Activated CD4-positive, CD25-positive, alpha-beta regulatory T cell treated with anti-CD3 and anti-CD28 coated beads, Interleukin-2, amount 50 U/mL, for 24 hours (primary cell): ENCODE results near the gene VPS39.
A peak's percentile ranks its signal among the peaks of the same experiment; 100 is the strongest.
"Not testable (repeated sequence)": the region's sequence is repeated elsewhere in the genome, so short reads cannot be mapped to it uniquely, and the experiment has no call there.

Source experiments
- ATAC-seq, 2 donors: fragments of 150-1000 bp; cut with Tn5 transposase; one replicate each; pipeline ENCODE4 v1.10.0; 2021; ENCODE audit warnings: mild to moderate bottlenecking in 1 of 2, moderate library complexity in 1 of 2

Gene VPS39, protein sequence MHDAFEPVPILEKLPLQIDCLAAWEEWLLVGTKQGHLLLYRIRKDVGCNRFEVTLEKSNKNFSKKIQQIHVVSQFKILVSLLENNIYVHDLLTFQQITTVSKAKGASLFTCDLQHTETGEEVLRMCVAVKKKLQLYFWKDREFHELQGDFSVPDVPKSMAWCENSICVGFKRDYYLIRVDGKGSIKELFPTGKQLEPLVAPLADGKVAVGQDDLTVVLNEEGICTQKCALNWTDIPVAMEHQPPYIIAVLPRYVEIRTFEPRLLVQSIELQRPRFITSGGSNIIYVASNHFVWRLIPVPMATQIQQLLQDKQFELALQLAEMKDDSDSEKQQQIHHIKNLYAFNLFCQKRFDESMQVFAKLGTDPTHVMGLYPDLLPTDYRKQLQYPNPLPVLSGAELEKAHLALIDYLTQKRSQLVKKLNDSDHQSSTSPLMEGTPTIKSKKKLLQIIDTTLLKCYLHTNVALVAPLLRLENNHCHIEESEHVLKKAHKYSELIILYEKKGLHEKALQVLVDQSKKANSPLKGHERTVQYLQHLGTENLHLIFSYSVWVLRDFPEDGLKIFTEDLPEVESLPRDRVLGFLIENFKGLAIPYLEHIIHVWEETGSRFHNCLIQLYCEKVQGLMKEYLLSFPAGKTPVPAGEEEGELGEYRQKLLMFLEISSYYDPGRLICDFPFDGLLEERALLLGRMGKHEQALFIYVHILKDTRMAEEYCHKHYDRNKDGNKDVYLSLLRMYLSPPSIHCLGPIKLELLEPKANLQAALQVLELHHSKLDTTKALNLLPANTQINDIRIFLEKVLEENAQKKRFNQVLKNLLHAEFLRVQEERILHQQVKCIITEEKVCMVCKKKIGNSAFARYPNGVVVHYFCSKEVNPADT

DNA sequence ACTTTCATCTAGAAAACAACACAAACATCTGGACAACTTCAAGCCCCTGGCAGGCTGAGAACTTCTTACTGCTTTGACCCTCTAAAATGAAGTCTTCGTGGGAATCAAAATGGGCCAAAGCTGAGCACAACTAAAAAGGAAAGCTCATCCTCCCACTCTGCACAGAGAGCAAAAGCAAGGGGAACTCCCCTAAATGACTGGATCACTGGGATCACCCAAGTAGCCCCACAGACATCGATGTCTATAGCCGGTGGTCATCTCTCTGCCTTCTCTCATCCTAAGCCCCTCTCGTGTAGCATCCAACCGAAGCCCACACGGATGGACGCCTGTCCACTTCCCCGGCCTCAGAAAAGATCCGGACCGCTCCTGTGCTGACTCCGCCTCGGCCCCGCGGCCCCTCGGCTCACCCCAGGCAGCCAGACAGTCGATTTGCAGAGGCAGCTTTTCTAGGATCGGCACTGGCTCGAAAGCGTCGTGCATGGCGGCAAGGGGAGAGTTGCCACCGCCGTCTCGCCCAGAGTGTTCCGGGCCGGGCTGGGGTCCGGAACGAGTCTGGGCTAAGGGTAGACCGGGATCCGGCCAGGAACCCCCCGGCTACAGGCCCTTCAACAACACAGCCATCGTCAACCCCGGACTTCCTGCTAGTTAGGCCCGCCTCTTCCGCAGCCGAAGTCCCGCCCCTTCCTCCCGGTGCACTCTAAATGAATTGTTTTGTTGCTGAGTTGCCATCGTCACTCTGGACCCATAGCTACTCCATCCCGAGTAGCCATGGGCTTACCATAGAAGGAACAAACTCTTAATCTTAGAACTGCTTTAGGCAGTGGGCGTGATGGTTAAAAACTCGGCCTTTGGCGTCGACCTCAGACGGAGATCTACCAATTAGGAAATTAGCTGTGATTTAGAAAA, at the start of gene VPS39:
TSS of gene VPS39 (minus strand) at position 631 of the 906 bp plus-strand sequence. CDS start at position 480, 151 bp downstream.
- ATAC-seq: peak; percentile 97

- no peak for ATAC-seq
Observed at GRCh38 chr15:42253300-42253699, 45.2 kb upstream of the VPS39 start.

DNA sequence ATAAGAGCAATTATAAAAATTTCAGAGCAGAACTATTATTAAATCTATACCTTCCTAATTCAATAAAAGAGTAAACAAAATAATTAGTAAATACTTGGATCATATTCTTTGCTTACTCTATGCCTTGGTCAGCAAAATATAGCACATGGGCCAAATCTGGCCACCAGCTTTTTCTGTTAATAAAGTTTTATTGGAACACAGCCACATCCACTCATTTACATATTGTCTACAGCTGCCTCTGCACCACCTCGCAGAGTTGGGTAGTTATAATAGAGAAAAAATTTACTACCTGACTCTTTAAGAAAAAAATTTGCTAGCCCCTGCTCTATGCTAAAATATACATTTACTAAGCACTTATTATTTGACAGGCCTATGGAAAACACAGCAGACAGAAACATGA, 32.7 kb upstream of the VPS39 start:
- ATAC-seq: no peak

DNA sequence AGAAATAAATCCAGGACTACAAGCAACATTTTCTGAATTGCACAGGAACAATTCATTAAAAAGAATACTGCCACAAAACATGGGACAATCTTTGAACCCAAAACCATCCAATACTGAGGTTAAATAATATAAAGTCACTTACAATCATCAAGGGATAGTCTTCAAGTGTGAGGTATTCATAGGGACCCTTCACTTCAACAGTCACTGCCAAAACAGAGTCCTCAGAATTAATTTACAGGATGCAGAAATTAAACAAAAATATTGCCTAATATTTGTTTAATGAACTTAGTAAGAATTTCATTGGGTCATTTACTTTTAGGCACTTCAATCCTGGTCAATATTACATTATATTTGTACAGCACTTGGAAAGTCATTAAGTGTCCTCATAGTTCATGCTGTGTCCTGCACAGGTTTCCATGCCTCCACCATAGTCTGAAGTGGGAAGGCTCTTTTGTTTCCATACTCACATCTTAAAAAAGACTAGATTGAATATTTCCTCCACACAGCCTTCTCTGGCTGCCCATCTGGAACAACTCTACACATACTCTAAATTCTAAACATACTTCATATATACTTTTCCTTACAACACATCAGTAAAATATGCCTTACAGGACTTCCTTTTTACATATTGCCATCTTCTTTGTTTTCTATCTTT, 31.6 kb upstream of the VPS39 start:
- ATAC-seq: no peak

GRCh38 chr15:42233107-42233506, 25.0 kb upstream of the VPS39 start:
- ATAC-seq: no peak

- ATAC-seq: no peak
Observed at GRCh38 chr15:42232606-42233005, 24.5 kb upstream of the VPS39 start.

GRCh38 chr15:42231088-42231487, 23.0 kb upstream of the VPS39 start:
- ATAC-seq: no peak

GRCh38 chr15:42228981-42229380, 20.9 kb upstream of the VPS39 start:
- ATAC-seq: not testable (repeated sequence)

DNA sequence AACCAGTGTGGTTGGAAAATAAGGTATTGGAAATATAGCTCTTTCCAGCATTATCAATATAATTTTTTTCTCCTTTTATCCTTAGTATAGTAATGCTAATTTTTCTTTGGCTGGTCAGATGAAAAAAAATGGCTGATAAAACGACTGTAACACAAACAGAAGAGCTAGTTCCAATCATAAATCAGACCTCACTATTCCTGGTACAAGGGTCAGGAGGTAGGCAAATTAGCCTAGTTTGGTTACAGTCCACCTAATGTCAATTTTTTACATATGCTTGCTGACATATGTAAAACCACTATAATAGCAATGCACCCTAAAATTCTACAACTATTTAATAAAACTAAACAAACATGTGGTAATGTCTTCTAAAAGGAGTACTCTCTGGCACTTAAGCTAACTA, 19.9 kb upstream of the VPS39 start:
- no peak for ATAC-seq

DNA sequence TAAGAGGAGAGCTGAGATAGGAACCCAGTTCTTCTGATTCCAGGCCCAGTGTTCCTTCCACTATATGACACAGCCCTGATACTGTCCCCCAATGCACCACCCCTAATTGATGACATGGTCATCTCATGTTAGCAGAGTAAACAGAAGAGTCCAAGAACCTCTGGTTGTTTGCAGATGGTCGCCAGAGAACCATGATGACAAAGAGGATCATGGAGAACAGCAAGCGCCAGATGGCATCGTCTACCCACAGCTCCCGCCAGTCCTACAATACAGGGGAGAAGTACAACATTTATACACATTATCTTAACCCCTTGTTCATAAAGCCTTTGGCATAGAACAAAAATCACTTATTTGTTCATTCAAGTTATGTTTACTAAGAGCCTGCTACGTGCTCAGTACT, 18.5 kb upstream of the VPS39 start:
- ATAC-seq: no peak

DNA sequence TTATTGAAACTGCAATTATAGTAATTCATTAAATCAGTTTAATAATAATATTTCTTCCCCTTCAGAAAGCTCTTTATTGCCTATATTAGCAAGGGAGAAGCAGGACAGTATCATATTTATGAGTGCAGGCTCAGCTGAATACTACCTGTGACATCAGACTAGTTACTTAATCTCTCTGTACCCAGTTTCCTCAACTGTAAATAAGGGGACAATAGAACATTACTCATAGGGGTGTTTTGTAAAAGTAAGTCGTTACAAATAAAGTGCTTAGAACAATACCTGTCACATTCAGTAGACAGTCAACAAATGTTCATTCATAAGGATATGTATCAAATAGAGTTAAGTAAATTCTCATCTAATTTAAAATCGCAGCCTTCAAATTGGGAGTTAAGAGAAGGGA, 12.1 kb upstream of the VPS39 start:
- ATAC-seq: no peak

DNA sequence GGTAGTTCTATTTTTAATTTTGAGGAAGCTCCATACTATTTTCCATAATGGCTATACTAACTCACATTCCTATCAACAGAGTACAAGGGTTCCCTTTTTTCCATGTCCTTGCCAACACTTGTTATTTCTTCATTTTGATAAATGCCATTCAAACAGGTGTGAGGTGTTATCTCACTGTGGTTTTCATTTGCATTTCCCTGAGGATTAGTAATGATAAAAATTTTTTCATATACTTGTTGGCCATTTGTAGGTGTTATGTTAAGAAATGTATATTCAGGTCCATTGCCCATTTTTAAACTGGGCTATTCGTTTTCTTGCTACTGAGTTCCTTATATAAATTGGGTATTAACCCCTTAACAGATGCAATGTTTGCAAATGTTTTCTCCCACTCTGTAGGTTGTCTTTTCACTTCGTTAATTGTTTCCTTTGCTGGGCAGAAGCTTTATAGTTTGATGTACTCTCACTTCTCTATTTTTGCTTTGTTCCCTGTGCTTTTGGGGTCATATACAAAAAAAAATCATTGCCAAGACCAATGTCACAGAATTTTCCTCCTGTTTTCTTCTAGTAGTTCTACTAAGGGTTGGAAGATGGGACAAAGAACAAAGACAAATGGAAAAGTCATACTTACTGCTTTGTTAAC, 11.0 kb upstream of the VPS39 start:
- no peak for ATAC-seq

DNA sequence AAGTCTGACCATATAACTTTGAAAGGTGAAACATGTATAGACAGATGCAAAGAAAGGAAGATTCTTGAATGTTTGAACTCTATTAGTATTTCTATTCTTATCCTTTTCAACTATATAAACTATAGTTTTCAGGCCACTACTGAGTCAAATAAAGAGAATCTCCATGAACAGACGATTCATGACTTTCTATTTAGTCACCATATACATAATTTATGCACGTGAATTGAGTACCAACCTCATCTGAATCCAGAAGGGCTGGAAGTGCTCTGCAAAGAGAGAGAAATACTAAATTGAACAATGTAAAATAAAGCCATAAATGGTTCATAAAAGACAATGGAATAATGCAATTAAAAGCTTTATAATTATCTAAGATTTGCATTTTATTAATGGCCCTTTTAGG, 9.5 kb upstream of the VPS39 start:
- no peak for ATAC-seq

GRCh38 chr15:42215913-42216829, 8.1 kb upstream of the VPS39 start:
- ATAC-seq: peak in 1 of 2 donors; percentile 30

DNA sequence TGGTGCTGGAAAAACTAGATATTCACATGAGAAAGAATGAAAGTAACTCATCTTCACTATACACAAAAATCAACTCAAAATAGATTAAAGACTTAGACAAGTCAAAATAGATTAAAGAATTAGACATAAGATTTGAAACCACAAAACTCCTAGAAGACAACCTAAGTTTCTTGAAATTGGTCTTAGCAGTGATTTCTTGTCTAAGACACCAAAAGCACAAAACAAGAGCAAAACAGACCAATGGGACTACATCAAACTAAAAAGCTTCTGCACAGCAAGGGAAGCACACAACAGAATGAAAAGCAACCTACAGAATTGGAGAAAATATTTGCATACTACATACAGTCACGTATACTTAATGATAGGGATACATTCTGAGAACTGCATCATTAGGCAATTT, 6.5 kb upstream of the VPS39 start:
- ATAC-seq: peak in 1 of 2 donors; percentile 36

GRCh38 chr15:42213511-42213910, 5.4 kb upstream of the VPS39 start:
- no peak for ATAC-seq

DNA sequence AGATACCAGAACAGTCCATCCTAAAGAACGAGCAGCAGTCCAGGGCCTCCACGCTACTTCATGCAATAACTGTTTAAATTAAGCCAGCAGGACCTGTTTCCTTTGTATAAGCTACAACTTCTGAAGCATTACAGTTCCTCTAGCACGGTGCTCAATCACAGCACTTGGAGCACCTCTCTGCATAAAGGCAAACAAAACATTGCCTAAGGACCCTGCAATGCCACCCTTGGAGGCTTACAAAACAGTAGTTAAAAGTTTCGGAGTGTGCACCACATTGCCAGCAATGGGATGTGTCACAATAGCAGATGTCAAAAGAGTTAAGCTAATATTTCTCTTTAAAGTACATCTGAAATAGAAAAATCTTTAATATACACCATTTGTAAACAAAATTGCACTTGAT, 2.6 kb upstream of the VPS39 start:
- no peak for ATAC-seq

DNA sequence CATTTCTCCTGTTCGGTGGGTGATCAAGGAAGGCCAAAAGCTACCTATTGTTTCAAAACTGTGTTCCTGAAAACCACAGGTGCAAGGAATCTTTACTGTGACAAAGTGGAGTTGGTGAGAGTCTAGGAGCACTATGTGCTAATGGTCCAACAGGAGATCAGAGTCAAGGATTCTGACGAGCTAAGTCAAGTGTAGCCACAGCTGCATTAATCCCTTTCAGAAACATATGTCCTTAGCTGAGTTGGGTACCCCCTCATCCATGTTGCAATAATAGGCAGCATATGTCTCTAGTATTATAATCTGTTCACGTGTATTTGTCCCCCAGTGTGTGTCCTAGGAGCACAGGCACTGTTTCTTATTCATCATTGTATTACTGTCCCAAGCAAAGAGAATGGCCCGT, 1.7 kb downstream of the VPS39 start:
- ATAC-seq: no peak

- ATAC-seq: no peak
Observed at GRCh38 chr15:42203891-42204290, 4.2 kb downstream of the VPS39 start.

DNA sequence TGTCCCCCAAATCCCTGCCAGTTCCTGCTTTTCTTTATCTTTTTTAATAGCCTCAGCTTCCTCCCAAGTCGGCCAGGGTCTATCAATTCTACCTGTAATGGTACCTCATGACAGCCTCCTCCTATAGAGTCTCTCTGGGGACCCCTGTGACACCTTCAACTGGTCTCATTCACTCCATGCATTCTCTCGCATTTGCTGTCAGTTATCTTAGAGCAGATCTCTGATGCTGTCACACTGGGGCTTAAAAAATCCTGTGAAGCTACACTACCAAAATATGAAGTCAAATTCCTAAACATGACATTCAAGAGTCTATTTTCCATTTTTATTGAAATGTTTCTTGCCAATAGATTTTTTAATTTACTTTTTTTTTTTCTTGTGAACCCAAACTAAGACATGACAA, 5.5 kb downstream of the VPS39 start:
- no peak for ATAC-seq

DNA sequence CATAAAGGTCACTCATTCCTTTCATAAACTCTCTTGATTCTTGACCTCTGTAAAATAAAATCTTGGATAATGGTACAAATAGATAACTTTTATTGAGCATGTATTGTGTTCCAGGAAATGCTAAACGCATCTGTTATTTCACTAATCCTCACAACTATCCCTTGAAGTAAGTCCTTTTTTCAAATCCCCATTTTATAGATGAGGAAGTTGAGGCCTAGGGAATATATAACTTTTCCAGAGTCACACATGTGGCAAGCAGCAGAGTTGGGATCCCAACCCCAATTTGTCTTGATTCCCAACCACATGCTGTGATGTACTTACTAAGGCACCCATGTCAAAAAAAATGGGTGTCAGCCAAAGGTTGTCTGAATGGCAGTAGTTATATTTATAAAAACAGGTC, 6.3 kb downstream of the VPS39 start:
- ATAC-seq: no peak
